ENCODE measurements around the gene EDC3. TPM values are rescaled to one million over a fixed set of nuclear protein-coding genes. Genes with fewer than 3 reads are reported as not detected.

The EDC3 gene
- total RNA-seq, 1 donor from 2014 or later: 71.0 TPM

DNA sequence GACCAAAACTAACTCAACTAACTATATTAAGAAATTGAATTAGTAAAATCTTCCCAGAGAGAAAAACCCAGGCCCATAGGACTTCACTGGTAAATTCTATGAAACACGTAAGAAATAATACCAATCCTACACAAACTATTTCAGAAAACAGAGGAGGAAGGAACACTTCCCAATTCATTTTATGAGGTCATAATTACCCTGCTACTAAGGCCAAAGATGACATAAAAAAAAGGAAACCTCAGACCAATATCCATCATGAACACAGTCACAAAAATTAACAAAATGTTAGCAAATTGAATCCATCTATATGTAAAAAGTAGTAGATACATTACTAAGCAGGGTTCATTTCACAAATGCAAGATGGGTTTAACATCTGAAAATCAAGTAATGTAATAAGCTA lies 3.5 kb downstream of the EDC3 start:
- H3K27ac Mint-ChIP-seq (ENCODE audit: unreplicated experiment): no peak overlapping the region
- no peak for DNase-seq (ENCODE audit: low spot score)
- peaks cover 30% of the 10 kb centered on the region for H3K4me1 Mint-ChIP-seq (ENCODE audit: unreplicated experiment)
- TF ChIP-seq, protein P1, sequence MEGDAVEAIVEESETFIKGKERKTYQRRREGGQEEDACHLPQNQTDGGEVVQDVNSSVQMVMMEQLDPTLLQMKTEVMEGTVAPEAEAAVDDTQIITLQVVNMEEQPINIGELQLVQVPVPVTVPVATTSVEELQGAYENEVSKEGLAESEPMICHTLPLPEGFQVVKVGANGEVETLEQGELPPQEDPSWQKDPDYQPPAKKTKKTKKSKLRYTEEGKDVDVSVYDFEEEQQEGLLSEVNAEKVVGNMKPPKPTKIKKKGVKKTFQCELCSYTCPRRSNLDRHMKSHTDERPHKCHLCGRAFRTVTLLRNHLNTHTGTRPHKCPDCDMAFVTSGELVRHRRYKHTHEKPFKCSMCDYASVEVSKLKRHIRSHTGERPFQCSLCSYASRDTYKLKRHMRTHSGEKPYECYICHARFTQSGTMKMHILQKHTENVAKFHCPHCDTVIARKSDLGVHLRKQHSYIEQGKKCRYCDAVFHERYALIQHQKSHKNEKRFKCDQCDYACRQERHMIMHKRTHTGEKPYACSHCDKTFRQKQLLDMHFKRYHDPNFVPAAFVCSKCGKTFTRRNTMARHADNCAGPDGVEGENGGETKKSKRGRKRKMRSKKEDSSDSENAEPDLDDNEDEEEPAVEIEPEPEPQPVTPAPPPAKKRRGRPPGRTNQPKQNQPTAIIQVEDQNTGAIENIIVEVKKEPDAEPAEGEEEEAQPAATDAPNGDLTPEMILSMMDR (IDR thresholded peaks at IDR 0.05; ENCODE audit: unreplicated experiment): no peak
- H3K36me3 Mint-ChIP-seq (ENCODE audit: low read depth, unreplicated experiment): no peaks in the 10 kb centered on the region
- H3K27me3 Mint-ChIP-seq (ENCODE audit: unreplicated experiment): no peaks in the 10 kb centered on the region
- H3K9me3 Mint-ChIP-seq (ENCODE audit: unreplicated experiment): no peaks in the 10 kb centered on the region
- H3K4me3 Mint-ChIP-seq (ENCODE audit: unreplicated experiment): no peak overlapping the region

DNA sequence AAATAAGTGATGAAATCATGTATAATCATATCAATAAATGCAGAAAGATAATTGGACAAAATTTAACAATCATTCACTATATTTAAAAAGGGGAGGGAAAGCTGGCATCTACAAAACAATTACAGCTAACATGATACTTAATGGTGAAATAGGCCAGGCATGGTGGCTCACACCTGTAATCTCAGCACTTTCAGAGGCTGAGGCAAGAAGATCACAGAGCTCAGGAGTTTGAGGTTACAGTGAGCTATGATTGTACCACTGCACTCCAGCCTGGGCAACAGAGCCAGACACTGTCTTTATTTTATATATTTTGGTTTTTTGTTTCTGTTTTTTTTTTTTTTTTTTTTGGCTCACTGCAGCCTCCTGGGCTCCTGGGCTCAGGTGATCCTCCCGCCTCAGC lies 12.1 kb downstream of the EDC3 start:
- Mint-ChIP-seq H3K27me3 (ENCODE audit: unreplicated experiment) (no peaks in the 10 kb centered on the region), H3K27ac (ENCODE audit: unreplicated experiment) (no peak overlapping the region), H3K36me3 (ENCODE audit: low read depth, unreplicated experiment) (peaks cover 30% of the 10 kb centered on the region), H3K9me3 (ENCODE audit: unreplicated experiment) (peaks cover 4% of the 10 kb centered on the region), H3K4me1 (ENCODE audit: unreplicated experiment) (no peaks in the 10 kb centered on the region), H3K4me3 (ENCODE audit: unreplicated experiment) (peak overlapping the region; percentile 8)
- TF ChIP-seq, protein P1 (IDR thresholded peaks at IDR 0.05; ENCODE audit: unreplicated experiment): no peak
- DNase-seq (ENCODE audit: low spot score): no peak

DNA sequence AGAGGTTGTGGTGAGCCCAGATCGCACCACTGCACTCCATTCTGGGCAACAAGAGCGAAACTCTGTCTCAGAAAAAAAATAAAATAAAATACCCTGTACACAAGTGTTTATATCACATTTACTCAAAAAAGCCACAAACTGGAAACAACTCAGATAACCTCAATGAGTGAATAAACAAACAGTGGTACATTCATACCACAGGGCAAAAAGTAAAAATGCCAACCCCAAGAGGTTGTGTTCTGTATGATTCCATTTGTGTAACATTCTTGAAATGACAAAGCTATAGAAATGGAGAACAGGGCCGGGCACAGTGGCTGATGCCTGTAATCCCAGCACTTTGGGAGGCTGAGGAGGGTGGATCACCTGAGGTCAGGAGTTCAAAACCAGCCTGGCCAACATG lies 12.9 kb downstream of the EDC3 start:
- peaks cover 30% of the 10 kb centered on the region for H3K36me3 Mint-ChIP-seq (ENCODE audit: low read depth, unreplicated experiment)
- no peak overlapping the region for H3K4me3 Mint-ChIP-seq (ENCODE audit: unreplicated experiment)
- no peaks in the 10 kb centered on the region for H3K4me1 Mint-ChIP-seq (ENCODE audit: unreplicated experiment)
- H3K9me3 Mint-ChIP-seq (ENCODE audit: unreplicated experiment): peaks cover 4% of the 10 kb centered on the region
- TF ChIP-seq, protein P1 (IDR thresholded peaks at IDR 0.05; ENCODE audit: unreplicated experiment): no peak
- H3K27me3 Mint-ChIP-seq (ENCODE audit: unreplicated experiment): no peaks in the 10 kb centered on the region
- DNase-seq (ENCODE audit: low spot score): no peak
- H3K27ac Mint-ChIP-seq (ENCODE audit: unreplicated experiment): no peak overlapping the region

DNA sequence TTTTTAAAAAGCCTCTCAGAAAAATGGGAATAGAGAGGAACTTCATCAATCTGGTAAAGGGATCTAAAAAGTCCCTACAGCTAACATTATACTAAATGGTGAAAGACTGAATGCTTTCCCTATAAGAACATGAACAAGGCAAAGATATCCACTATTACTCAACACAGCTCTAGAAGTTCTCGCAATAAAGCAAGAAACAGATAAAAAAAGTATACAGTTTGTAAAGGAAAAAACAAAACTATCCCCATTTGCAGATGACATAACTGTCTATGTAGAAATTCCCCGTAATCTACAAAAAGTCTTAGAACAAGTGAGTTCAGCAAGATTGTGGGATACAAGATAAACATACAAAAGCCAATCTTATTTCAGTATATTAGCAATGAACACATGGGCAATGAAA lies 15.4 kb downstream of the EDC3 start:
- DNase-seq (ENCODE audit: low spot score): no peak
- no peak overlapping the region for H3K27ac Mint-ChIP-seq (ENCODE audit: unreplicated experiment)
- H3K4me3 Mint-ChIP-seq (ENCODE audit: unreplicated experiment): no peak overlapping the region
- peaks cover 4% of the 10 kb centered on the region for H3K9me3 Mint-ChIP-seq (ENCODE audit: unreplicated experiment)
- H3K4me1 Mint-ChIP-seq (ENCODE audit: unreplicated experiment): no peaks in the 10 kb centered on the region
- peaks cover 27% of the 10 kb centered on the region for H3K36me3 Mint-ChIP-seq (ENCODE audit: low read depth, unreplicated experiment)
- TF ChIP-seq, protein P1 (IDR thresholded peaks at IDR 0.05; ENCODE audit: unreplicated experiment): no peak
- no peaks in the 10 kb centered on the region for H3K27me3 Mint-ChIP-seq (ENCODE audit: unreplicated experiment)

DNA sequence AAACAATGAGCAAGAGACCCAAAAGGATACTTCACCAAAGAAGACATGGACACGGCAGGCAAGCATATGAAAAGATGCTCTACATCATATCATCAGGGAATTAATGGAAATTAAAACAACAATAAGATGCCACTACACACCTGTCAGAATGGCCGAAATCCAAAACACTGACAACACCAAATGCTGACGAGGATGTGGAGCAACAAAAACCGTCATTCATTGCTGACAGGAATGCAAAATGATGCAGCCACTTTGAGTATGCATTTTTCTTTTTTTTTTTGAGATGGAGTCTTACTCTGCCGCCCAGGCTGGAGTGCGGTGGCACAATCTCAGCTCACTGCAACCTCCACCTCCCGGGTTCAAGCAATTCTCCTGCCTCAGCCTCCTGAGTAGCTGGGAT lies 19.0 kb downstream of the EDC3 start:
- H3K4me1 Mint-ChIP-seq (ENCODE audit: unreplicated experiment): peaks cover 9% of the 10 kb centered on the region
- no peaks in the 10 kb centered on the region for H3K9me3 Mint-ChIP-seq (ENCODE audit: unreplicated experiment)
- H3K36me3 Mint-ChIP-seq (ENCODE audit: low read depth, unreplicated experiment): peaks cover 15% of the 10 kb centered on the region
- TF ChIP-seq, protein P1 (IDR thresholded peaks at IDR 0.05; ENCODE audit: unreplicated experiment): no peak
- DNase-seq (ENCODE audit: low spot score): no peak
- no peak overlapping the region for H3K27ac Mint-ChIP-seq (ENCODE audit: unreplicated experiment)
- no peak overlapping the region for H3K4me3 Mint-ChIP-seq (ENCODE audit: unreplicated experiment)
- no peaks in the 10 kb centered on the region for H3K27me3 Mint-ChIP-seq (ENCODE audit: unreplicated experiment)
